ENCODE results near the gene PNCK.

DNA sequence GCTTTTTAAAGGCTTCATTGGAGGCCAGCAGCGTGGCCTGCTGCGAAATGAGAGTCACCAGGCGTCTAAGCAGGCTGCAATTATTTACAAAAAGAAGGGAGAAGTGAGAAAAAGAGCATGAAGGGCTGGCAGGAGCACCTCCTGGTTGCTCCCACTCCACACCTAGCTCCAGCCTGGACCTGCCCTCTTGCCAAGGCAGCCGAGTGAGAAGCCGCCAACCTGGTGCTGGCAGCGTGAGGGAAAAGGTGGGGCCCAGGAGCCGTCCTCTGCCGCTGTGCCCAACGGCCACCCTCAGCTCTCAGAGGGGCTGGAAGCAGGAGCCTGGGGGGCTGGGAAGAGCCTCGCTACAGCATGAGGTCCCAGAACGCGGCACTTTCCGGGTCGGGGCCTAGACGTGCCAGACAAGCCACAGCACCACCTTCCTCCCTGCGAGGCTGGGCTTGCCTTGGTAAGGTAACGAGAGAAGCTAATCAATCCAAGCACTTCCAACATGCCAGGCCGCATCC lies 30.5 kb upstream of the PNCK start:
- TF ChIP-seq, protein P1, sequence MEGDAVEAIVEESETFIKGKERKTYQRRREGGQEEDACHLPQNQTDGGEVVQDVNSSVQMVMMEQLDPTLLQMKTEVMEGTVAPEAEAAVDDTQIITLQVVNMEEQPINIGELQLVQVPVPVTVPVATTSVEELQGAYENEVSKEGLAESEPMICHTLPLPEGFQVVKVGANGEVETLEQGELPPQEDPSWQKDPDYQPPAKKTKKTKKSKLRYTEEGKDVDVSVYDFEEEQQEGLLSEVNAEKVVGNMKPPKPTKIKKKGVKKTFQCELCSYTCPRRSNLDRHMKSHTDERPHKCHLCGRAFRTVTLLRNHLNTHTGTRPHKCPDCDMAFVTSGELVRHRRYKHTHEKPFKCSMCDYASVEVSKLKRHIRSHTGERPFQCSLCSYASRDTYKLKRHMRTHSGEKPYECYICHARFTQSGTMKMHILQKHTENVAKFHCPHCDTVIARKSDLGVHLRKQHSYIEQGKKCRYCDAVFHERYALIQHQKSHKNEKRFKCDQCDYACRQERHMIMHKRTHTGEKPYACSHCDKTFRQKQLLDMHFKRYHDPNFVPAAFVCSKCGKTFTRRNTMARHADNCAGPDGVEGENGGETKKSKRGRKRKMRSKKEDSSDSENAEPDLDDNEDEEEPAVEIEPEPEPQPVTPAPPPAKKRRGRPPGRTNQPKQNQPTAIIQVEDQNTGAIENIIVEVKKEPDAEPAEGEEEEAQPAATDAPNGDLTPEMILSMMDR (CRISPR knock-in tag; IDR thresholded peaks at IDR 0.05), result no peak
- TF ChIP-seq ZNF652 (CRISPR knock-in tag; IDR thresholded peaks at IDR 0.05; ENCODE audit: borderline replicate concordance, low read depth) (no peak), ZNF740 (CRISPR knock-in tag; IDR thresholded peaks at IDR 0.05) (no peak), SNRNP70 (IDR thresholded peaks at IDR 0.05; ENCODE audit: low read depth, low read length) (no peak), ZKSCAN1 (IDR thresholded peaks at IDR 0.05; ENCODE audit: low read length) (no peak), TSC22D2 (CRISPR knock-in tag; IDR thresholded peaks at IDR 0.05; ENCODE audit: borderline replicate concordance) (no peak)

Measured in HepG2 (cell line).